HG02763 (cell line): ENCODE data around the gene NIT1.

Source experiments
- ATAC-seq: cut with Tn5 transposase; IDR thresholded peaks from one replicate; pipeline ENCODE4 v1.9.1; 2021; ENCODE audit warnings: mild to moderate bottlenecking, moderate library complexity; ENCODE audit not compliant: unreplicated experiment

NIT1 gene

GRCh38 chr1:161083748-161084596 is 33.9 kb upstream of the NIT1 start:
- no peak for ATAC-seq

GRCh38 chr1:161084597-161084988 is 33.3 kb upstream of the NIT1 start:
- ATAC-seq, result no peak

GRCh38 chr1:161085165-161085564 is 32.7 kb upstream of the NIT1 start:
- no peak for ATAC-seq

- ATAC-seq, result no peak
These were observed 31.4 kb upstream of the NIT1 start for GRCh38 chr1:161086457-161086856.

GRCh38 chr1:161088587-161089110 is 29.3 kb upstream of the NIT1 start:
- no peak for ATAC-seq

- no peak for ATAC-seq
These were observed 28.5 kb upstream of the NIT1 start, which contains the start of gene NECTIN4 for GRCh38 chr1:161089251-161089924. TSS of gene NECTIN4 (minus strand) at chr1:161089558. CDS start at chr1:161089296, 262 bp downstream.

- no peak for ATAC-seq
These were observed 28.0 kb upstream of the NIT1 start for GRCh38 chr1:161089938-161090337.

GRCh38 chr1:161090617-161091016 is 27.3 kb upstream of the NIT1 start:
- no peak for ATAC-seq

- ATAC-seq, result no peak
These were observed 26.8 kb upstream of the NIT1 start for GRCh38 chr1:161091093-161091492.

GRCh38 chr1:161091796-161092507 is 26.0 kb upstream of the NIT1 start:
- ATAC-seq, result no peak

GRCh38 chr1:161092621-161093028 is 25.3 kb upstream of the NIT1 start:
- no peak for ATAC-seq

GRCh38 chr1:161094481-161094880 is 23.4 kb upstream of the NIT1 start:
- no peak for ATAC-seq

- ATAC-seq, result no peak
These were observed 22.7 kb upstream of the NIT1 start for GRCh38 chr1:161095230-161095629.

- ATAC-seq, result no peak
These were observed 21.9 kb upstream of the NIT1 start for GRCh38 chr1:161096015-161096414.

GRCh38 chr1:161096530-161096929 is 21.4 kb upstream of the NIT1 start:
- ATAC-seq, result no peak

- ATAC-seq, result peak; percentile 72
These were observed 19.5 kb upstream of the NIT1 start, which contains the start of gene KLHDC9 for GRCh38 chr1:161098210-161099068. TSS of gene KLHDC9 (plus strand) at chr1:161098361. CDS start at chr1:161098536, 175 bp downstream.

GRCh38 chr1:161099090-161099802 is 18.7 kb upstream of the NIT1 start:
- ATAC-seq, result no peak

- no peak for ATAC-seq
These were observed 17.3 kb upstream of the NIT1 start for GRCh38 chr1:161100556-161100955.

GRCh38 chr1:161106431-161106830 is 11.5 kb upstream of the NIT1 start:
- ATAC-seq, result no peak

GRCh38 chr1:161111117-161111516 is 6.8 kb upstream of the NIT1 start:
- no peak for ATAC-seq
